ENCODE measurements around the gene FGF22. TPM values are rescaled to one million over a fixed set of nuclear protein-coding genes. Genes with fewer than 3 reads are reported as not detected.

FGF22 gene
- total RNA-seq, 4 donors from 2014 or later, result 1.4 TPM; not detected in 3

DNA sequence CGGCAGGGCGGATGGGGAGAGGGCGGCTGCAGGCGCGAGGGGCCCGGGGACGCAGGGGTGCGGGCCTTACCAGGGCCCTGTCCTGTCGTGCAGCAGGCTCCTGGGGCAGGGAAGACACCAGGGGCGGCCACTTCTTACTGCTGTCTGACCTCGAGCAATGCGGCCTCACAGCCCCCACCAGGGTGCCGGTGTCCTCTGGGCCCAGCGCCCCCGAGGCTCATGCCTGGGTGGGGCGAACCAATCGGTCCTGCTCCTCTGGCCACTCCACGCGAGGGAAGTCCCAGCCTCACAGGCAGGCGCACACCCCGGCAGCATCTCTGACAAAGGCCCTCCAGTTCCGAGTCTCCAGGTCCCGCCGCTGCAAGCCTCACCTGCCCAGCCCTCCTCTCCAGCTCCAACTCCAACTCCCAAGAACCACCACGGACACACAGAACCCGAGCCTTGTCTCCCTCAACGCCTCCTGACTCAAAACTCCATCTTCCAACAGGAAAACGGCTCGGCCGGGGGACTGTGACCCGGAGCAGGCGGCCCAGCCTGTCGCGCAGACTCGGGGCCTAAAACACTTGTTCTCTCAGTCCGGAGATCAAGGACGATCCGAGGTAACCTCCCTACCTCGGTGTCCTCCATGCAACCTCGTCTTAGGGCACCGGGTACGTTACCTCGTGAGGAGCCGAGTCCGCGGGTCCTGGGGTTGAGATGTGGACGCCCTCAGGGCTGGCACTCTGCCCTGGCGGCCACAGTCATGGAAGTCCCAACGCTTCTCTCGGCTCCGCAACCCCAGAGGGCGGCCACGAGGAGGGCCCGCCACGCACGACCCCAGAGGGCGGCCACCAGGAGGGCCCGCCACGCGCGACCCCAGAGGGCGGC, 6.5 kb downstream of the FGF22 start:
- DNase-seq, result no peak
- no peaks in the 10 kb centered on the region for H3K4me1 ChIP-seq
- no peak overlapping the region for H3K27ac ChIP-seq
- no peak overlapping the region for H3K4me3 ChIP-seq
- H3K9me3 ChIP-seq, result no peaks in the 10 kb centered on the region
- intact Hi-C loops (cut with DNase I; ENCODE audit: low total_unique reads), result no loop called here
- H3K36me3 ChIP-seq, result no peaks in the 10 kb centered on the region
- no peaks in the 10 kb centered on the region for H3K27me3 ChIP-seq
- TF ChIP-seq POLR2A (IDR thresholded peaks at IDR 0.05), result no peak
- TF ChIP-seq, protein P1, sequence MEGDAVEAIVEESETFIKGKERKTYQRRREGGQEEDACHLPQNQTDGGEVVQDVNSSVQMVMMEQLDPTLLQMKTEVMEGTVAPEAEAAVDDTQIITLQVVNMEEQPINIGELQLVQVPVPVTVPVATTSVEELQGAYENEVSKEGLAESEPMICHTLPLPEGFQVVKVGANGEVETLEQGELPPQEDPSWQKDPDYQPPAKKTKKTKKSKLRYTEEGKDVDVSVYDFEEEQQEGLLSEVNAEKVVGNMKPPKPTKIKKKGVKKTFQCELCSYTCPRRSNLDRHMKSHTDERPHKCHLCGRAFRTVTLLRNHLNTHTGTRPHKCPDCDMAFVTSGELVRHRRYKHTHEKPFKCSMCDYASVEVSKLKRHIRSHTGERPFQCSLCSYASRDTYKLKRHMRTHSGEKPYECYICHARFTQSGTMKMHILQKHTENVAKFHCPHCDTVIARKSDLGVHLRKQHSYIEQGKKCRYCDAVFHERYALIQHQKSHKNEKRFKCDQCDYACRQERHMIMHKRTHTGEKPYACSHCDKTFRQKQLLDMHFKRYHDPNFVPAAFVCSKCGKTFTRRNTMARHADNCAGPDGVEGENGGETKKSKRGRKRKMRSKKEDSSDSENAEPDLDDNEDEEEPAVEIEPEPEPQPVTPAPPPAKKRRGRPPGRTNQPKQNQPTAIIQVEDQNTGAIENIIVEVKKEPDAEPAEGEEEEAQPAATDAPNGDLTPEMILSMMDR (IDR thresholded peaks at IDR 0.05), result no peak

DNA sequence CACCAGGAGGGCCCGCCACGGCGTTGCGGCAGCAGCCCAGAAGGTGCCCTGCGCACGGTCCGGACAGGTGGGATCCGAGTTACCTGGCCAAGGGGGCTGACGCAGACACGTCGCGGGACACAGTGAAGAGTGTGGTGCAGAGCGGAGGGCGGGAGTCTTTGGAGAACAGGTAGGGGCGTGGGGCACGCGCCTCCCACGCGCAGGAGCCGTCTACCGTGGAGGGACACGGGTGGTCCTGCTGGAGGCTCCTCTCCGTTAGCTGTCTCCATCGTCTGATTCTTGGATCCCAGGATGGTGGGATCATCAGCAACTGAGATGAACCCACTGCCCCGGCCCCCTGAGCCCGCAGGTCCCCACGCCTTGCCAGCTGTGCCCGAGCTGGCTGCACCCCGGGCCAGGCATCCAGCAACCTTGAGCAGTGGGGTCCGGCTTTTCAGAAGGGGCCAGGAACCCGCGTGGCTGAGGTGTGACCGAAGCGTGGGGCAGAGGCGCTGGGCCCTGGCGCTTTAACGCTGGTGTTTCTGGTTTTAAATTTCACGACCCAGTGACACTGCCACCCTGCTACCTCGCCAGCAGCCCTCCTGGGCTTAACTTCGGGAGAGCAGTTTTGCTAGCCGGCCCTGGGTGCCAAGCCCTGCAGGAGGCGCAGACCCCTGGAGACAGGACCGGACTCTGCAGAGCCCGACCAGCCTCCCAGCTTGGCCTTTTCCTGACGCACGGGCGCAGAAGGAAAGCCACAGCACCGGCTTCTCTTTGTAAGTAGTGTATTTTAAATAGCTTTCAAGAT, 7.3 kb downstream of the FGF22 start:
- no peaks in the 10 kb centered on the region for H3K27me3 ChIP-seq
- H3K4me3 ChIP-seq, result no peak overlapping the region
- H3K4me1 ChIP-seq, result no peaks in the 10 kb centered on the region
- TF ChIP-seq, protein P1 (IDR thresholded peaks at IDR 0.05), result no peak
- no peak for TF ChIP-seq POLR2A (IDR thresholded peaks at IDR 0.05)
- no peaks in the 10 kb centered on the region for H3K36me3 ChIP-seq
- intact Hi-C loops (cut with DNase I; ENCODE audit: low total_unique reads), result no loop called here
- H3K9me3 ChIP-seq, result no peaks in the 10 kb centered on the region
- no peak for DNase-seq
- no peak overlapping the region for H3K27ac ChIP-seq

DNA sequence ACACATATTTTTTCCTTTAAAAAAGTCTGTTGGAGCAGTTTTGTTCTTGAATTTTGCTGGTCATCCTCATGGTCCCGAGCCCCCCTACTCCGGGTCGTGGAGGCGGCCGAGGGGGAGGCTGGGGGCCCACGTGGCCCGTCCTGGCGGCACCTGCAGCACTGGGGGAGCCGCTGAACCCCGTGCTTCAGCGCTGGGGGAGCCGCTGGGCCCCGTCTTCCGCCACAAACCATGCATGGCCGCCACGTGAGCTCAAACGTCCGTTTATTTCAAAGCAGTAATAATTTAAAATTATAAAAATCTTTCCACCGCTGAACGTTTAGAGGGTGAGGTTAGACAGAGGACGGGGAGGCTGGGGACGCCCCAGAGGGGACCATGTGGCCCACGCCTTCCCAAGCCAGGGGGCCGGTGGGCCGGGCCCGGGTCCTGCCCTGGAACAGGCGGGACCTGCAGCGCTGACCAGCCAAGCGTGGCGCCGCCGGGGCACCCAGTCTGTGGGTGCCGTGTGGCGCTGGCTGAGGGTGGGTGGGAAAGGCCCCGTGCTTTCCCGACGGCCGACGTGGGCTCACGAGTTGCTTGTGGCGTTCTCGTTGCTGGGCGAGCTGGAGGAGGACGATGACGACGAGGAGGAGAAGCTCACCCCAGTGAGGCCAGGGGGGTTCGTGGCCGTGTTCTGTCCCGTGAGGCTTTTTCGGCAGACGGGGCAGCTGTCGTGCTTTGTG, 8.0 kb downstream of the FGF22 start:
- no peak overlapping the region for H3K4me3 ChIP-seq
- intact Hi-C loops (cut with DNase I; ENCODE audit: low total_unique reads), result no loop called here
- TF ChIP-seq, protein P1 (IDR thresholded peaks at IDR 0.05), result no peak
- TF ChIP-seq POLR2A (IDR thresholded peaks at IDR 0.05), result no peak
- DNase-seq, result no peak
- H3K36me3 ChIP-seq, result no peaks in the 10 kb centered on the region
- H3K4me1 ChIP-seq, result no peaks in the 10 kb centered on the region
- no peaks in the 10 kb centered on the region for H3K9me3 ChIP-seq
- H3K27ac ChIP-seq, result no peak overlapping the region
- H3K27me3 ChIP-seq, result no peaks in the 10 kb centered on the region

DNA sequence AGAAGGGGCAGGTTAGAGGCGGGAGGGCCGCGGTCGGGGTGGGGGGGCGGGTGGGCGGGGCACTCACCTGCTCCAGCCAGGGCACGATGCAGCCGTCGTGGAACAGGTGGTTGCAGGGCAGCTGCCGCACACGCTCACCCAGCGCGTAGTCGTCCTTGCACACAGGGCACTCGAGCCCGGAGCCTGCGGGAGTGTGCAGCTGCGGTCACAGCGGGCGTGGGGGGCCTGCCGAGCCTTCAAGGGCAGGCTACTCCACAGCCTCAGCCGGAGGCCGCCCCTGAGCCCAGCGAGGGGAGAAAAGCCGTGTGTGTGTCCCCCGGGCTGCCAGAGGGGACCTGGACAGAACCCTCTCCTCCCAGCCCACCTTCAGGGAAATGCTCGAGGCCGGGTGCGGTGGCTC, 8.6 kb downstream of the FGF22 start:
- H3K4me3 ChIP-seq, result no peak overlapping the region
- TF ChIP-seq, protein P1 (IDR thresholded peaks at IDR 0.05), result no peak
- TF ChIP-seq POLR2A (IDR thresholded peaks at IDR 0.05), result no peak
- no peak overlapping the region for H3K27ac ChIP-seq
- no peaks in the 10 kb centered on the region for H3K9me3 ChIP-seq
- no peak for DNase-seq
- no peaks in the 10 kb centered on the region for H3K36me3 ChIP-seq
- intact Hi-C loops (cut with DNase I; ENCODE audit: low total_unique reads), result no loop called here
- H3K4me1 ChIP-seq, result no peaks in the 10 kb centered on the region
- no peaks in the 10 kb centered on the region for H3K27me3 ChIP-seq
